HG03135 (cell line): ENCODE data around the gene GRID1.
"Not testable (repeated sequence)": the region's sequence is repeated elsewhere in the genome, so short reads cannot be mapped to it uniquely, and the experiment has no call there.

ENCODE experiments used
- ATAC-seq: cut with Tn5 transposase; IDR thresholded peaks from one replicate; pipeline ENCODE4 v1.9.1; 2021; ENCODE audit warnings: mild to moderate bottlenecking, moderate library complexity; ENCODE audit not compliant: unreplicated experiment

The GRID1 gene

GRCh38 chr10:86099542-86100334 is 266.9 kb downstream of the GRID1 start:
- no peak for ATAC-seq

GRCh38 chr10:86098187-86098881 is 268.3 kb downstream of the GRID1 start:
- no peak for ATAC-seq

- not testable (repeated sequence) for ATAC-seq
These were observed 271.5 kb downstream of the GRID1 start for GRCh38 chr10:86095061-86095460.

- not testable (repeated sequence) for ATAC-seq
These were observed 274.3 kb downstream of the GRID1 start for GRCh38 chr10:86092311-86092710.

GRCh38 chr10:86091216-86091615 is 275.4 kb downstream of the GRID1 start:
- ATAC-seq = no peak

DNA sequence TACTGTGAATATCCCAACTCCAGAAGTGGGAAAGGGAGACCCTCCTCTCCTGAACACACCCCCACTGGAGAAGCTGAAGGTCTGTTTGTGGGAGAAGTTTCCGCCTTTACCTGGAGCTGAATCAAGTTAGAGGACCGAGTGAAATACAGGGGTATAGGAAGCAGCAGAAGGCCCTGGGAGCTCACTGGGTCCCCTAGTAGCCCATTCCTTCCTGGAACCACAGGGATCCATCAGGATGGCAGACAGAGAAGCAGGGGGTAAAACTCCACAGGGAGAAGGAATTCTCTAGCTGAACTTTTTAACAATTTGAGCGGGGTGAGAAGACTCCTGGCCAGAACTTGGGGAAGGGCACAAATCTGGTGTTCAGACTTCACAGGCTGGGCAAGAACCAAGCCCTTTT is 275.8 kb downstream of the GRID1 start:
- no peak for ATAC-seq

GRCh38 chr10:86087716-86088115 is 278.9 kb downstream of the GRID1 start:
- ATAC-seq = no peak

GRCh38 chr10:86086418-86086817 is 280.2 kb downstream of the GRID1 start:
- no peak for ATAC-seq

DNA sequence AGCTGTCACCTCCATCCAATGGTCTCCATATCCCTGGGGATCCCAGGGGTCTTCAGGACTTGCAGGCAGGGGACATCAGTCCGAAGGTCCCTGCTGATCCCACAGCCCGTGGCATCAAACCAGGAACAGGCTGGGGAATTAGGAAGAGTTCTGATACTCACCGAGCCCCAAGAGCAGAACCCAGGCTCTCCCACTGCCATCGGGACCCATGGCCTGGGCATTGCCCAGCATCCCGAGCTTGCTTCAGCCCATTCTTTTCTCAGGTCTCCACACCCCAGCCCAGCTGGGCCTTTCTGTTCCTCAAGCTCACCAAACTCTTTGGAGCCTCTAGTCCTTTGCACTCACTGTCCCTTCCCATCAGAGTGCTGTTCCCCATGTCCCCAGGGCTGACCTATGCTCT is 280.9 kb downstream of the GRID1 start:
- ATAC-seq = no peak

GRCh38 chr10:86085136-86085535 is 281.5 kb downstream of the GRID1 start:
- ATAC-seq = no peak

DNA sequence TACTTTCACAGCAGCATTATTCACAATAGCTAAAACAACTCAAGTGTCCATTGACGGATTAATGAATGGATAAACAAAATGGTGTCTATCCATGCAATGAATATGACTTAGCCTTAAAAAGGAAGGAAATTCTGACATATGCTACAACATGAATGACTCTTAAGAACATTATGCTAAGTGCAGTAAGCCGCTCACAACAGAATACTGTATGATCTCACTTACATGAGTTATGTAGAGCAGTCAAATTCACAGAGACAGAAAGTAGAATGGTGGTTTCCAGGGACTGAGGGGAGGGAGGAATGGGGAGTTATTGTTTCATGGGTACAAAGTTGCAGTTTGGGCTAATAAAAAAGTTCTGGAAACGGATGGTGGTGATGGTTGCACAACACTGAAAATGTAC is 282.0 kb downstream of the GRID1 start:
- ATAC-seq = no peak

- no peak for ATAC-seq
These were observed 282.9 kb downstream of the GRID1 start for GRCh38 chr10:86083664-86084175.

DNA sequence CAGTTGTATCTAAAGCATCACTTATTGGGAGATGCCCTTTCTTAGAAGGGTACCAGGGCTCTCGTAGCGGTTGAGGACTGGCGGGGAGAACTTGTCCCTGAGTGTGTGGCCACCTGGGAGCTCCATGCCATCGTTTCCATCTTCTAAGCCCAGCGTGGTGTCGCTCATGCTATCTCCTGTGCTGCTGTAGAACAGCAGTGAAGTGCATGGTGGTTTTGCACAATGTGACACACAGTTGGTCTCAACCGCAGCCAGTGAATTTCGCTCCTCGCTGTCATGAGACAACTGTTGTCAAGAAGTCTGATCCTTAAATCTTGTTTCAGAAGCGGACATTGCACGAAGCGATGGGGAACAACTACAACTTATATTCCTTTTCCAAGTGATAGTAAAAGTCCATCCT is 283.4 kb downstream of the GRID1 start:
- ATAC-seq = no peak

DNA sequence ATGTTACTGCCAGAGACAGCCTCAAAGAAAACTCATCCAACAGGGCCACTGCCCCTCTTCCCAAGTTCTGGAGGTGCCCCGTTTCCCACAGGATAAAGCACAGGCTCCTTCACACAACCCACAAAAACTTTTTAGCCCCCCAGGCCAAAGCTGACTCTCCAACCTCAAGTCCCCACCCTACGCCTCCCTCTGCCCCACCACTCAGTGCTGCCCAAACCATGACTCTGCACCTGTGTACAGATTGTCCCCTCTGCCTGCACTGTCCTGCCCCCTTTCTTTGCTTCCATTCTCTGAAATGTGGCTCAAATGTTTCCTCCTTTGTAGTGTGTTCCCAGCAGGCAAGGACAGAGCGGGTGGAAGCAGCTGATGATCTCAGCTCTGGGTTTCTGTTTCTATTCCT is 284.0 kb downstream of the GRID1 start:
- ATAC-seq = no peak

- ATAC-seq = no peak
These were observed 287.5 kb downstream of the GRID1 start for GRCh38 chr10:86079088-86079487.

- ATAC-seq = no peak
These were observed 288.0 kb downstream of the GRID1 start for GRCh38 chr10:86078639-86079035.

DNA sequence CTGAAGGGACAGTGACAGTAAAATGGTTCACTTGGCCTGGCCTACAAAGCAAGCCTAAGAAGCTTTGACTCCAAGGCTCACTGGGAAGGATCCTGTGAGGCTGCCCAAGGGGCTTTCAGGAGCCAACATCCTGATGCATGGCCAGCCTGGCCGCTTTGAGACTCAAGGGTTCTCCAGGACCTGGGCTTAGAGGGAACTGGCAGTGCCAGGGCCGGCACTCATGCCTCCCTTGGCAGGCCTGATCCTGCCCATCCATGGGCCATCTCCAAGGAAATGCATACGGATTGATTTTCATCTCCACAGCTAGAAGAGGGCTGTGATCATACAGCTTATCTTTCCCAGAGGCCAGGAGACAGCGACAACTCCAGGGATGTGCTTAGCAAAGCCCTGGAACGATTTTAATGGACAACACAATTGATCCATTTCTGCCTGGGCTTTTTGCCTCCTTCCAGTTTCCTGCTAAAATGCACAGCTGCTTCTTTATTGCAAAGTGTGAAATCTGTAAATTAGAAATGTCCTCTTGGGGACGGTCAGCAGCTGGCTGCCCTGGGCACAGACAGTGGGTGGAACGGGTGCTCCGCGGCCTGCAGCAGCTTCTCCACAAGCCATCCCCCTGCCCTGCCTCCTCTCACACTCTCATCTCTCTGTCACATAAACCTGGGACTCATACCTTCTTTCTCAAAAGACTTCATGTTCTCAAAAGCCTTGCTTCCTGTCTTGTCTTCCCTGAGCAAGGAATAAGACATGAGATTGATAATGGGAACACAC is 288.5 kb downstream of the GRID1 start:
- no peak for ATAC-seq

GRCh38 chr10:86077271-86077670 is 289.3 kb downstream of the GRID1 start:
- ATAC-seq = no peak

DNA sequence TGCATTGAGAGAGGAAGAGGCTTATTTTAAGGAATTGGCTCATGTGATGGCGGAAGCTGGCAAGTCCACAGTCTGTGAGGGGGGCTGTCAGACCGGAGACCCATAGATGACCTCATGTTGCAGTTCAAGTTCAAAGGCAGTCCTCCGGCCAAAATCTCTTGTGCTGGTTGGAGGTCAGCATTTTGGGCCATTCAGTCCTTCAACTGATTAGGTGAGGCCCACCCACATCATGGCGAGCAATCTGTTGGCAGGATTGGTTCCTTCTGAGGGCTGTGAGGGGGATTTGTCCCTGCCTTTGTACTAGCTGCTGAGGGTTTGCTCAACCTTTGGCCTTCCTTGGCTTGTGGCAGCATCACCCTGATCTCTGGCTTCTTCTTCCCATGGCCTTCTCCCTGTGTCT is 290.1 kb downstream of the GRID1 start:
- not testable (repeated sequence) for ATAC-seq

DNA sequence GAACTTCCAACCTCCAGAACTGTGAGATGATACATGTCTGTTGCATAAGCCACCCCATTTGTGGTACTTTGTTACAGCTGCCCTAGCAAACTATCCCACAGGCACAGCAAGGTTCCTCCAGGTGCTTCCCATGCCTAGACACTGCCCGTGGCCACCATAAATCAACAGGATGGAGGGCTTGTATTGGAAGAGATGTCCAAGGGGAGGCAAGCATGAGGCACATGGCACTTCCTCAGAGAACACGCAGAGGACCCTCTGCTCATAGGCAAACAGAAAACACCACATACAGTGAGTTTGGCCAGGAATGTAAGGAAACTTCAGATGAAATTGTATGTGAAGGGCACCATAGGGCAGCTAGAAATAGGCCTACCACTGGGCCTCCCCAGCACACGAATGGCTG is 291.1 kb downstream of the GRID1 start:
- ATAC-seq = no peak

DNA sequence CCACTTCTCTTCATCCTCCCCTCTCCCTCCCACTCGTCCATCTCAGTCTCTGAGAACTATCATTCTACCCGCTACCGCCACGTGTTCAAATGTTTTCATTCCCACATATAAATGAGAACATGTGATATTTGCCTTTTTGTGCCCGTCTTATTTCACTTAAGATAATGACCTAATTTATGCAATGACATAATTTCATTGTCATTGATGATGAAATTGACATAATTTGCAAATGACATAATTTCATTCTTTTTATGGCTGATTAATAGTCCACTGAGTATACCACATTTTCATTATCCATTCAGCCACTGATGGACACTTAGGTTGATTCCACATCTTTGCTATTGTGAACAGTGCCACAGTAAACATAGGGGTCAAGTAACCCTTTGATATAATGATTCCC is 292.3 kb downstream of the GRID1 start:
- no peak for ATAC-seq
